HAP-1 (cell line): Measurements from ENCODE around the gene DNMT3B.

ENCODE experiments used
- DNase-seq, 2 experiments: peaks; one replicate each; pipeline ENCODE4 v3.0.0-alpha.2; 2016 to 2020; ENCODE audit warnings: low spot score in 2 of 2
- H3K27me3 ChIP-seq: fragments of 250-450 bp; sonication (Bioruptor Pico); 2 replicates; pipeline ENCODE4 v1.5.1; 2020; ENCODE audit warnings: low read depth, mild to moderate bottlenecking, moderate library complexity
- H3K36me3 ChIP-seq: fragments of 250-450 bp; sonication (Bioruptor Pico); replicated peaks from 2 replicates; pipeline ENCODE4 v1.5.1; 2020; ENCODE audit warnings: mild to moderate bottlenecking
- H3K4me1 ChIP-seq: fragments of 250-450 bp; sonication (Bioruptor Pico); 2 replicates; pipeline ENCODE4 v1.5.1; 2020; ENCODE audit warnings: mild to moderate bottlenecking
- H3K4me3 ChIP-seq: fragments of 250-450 bp; sonication (Bioruptor Pico); 2 replicates; pipeline ENCODE4 v1.5.1; 2020; ENCODE audit warnings: mild to moderate bottlenecking, moderate library complexity
- H3K9me3 ChIP-seq: fragments of 250-450 bp; sonication (Bioruptor Pico); 2 replicates; pipeline ENCODE4 v1.5.1; 2020; ENCODE audit warnings: mild to moderate bottlenecking, moderate library complexity
- in situ Hi-C: fragments of 300-500 bp; cut with MboI; formaldehyde crosslinking; loops from 3 replicates; pipeline ENCODE4 v1.14.3; 2020; ENCODE audit warnings: low sequenced_read_pairs, inconsistent platforms, mixed read lengths

DNMT3B gene

GRCh38 chr20:32834972-32835371, 72.8 kb downstream of the DNMT3B start:
- Histone ChIP-seq H3K36me3 (peaks cover 72% of the 10 kb centered on the region), H3K4me1 (no peaks in the 10 kb centered on the region), H3K27me3 (no peaks in the 10 kb centered on the region), H3K4me3 (no peak overlapping the region), H3K9me3 (no peaks in the 10 kb centered on the region)
- no peak for DNase-seq
- in situ Hi-C loops: no loop called here

GRCh38 chr20:32837157-32837556, 75.0 kb downstream of the DNMT3B start:
- Histone ChIP-seq H3K36me3 (peaks cover 84% of the 10 kb centered on the region), H3K9me3 (no peaks in the 10 kb centered on the region), H3K4me1 (no peaks in the 10 kb centered on the region), H3K4me3 (no peak overlapping the region), H3K27me3 (no peaks in the 10 kb centered on the region)
- no peak for DNase-seq
- in situ Hi-C loops: no loop called here

DNA sequence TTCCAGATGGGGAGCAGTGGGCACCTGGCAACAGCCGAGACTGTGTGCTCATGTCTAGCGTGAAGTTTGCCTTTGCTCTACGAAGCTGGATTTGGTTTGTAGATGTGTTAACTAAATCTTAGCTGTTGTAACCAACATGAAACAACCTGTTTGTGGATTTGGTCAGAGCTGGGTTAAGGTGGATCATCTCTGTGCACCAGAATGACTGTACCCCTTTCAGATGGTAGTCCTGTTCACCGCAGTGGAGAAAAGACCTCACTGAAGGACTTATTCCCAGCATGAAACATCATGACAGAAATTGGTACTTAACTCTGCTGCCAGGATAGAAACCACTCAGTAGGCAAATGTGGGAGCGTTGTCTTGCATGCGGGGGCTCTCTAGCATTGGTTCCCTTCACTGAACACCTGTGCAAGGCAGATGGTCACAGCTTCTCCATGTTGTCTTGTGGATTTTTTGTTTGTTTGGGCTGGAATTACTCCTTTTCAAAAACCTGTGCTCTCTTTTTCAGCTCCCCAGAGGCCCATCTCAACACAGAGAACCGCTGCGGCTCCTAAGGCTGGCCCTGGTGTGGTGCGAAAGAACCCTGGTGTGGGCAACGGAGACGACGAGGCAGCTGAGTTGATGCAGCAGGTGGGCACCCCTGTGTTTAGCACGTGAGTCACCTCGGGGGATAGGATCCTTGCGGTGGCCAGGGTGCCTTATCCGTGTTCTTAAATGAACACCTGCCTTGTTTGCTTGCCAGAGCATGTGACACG, 77.2 kb downstream of the DNMT3B start:
- no peak for DNase-seq
- H3K36me3 ChIP-seq: peaks cover 90% of the 10 kb centered on the region
- no peaks in the 10 kb centered on the region for H3K4me1 ChIP-seq
- in situ Hi-C loops: no loop called here
- H3K27me3 ChIP-seq: no peaks in the 10 kb centered on the region
- no peaks in the 10 kb centered on the region for H3K9me3 ChIP-seq
- H3K4me3 ChIP-seq: no peak overlapping the region

GRCh38 chr20:32839982-32840285, 77.7 kb downstream of the DNMT3B start:
- Histone ChIP-seq H3K36me3 (peaks cover 89% of the 10 kb centered on the region), H3K4me3 (no peak overlapping the region), H3K27me3 (no peaks in the 10 kb centered on the region), H3K9me3 (no peaks in the 10 kb centered on the region), H3K4me1 (no peaks in the 10 kb centered on the region)
- DNase-seq: peak in 1 of 2 experiments; percentile 24
- in situ Hi-C loops: no loop called here

- no peaks in the 10 kb centered on the region for H3K27me3 ChIP-seq
- H3K9me3 ChIP-seq: no peaks in the 10 kb centered on the region
- DNase-seq: no peak
- H3K4me1 ChIP-seq: no peaks in the 10 kb centered on the region
- peaks cover 92% of the 10 kb centered on the region for H3K36me3 ChIP-seq
- in situ Hi-C loops: no loop called here
- no peak overlapping the region for H3K4me3 ChIP-seq
These were observed 79.0 kb downstream of the DNMT3B start for GRCh38 chr20:32841174-32841573.

GRCh38 chr20:32841632-32842031, 79.4 kb downstream of the DNMT3B start:
- in situ Hi-C loops: no loop called here
- no peak overlapping the region for H3K4me3 ChIP-seq
- no peaks in the 10 kb centered on the region for H3K27me3 ChIP-seq
- no peaks in the 10 kb centered on the region for H3K4me1 ChIP-seq
- peaks cover 92% of the 10 kb centered on the region for H3K36me3 ChIP-seq
- DNase-seq: no peak
- no peaks in the 10 kb centered on the region for H3K9me3 ChIP-seq

GRCh38 chr20:32842688-32843524, 80.7 kb downstream of the DNMT3B start:
- DNase-seq: no peak
- Histone ChIP-seq H3K4me3 (no peak overlapping the region), H3K4me1 (no peaks in the 10 kb centered on the region), H3K9me3 (no peaks in the 10 kb centered on the region), H3K27me3 (no peaks in the 10 kb centered on the region), H3K36me3 (peaks cover 92% of the 10 kb centered on the region)
- in situ Hi-C loops: no loop called here

GRCh38 chr20:32845786-32846185, 83.6 kb downstream of the DNMT3B start:
- Histone ChIP-seq H3K4me3 (no peak overlapping the region), H3K27me3 (no peaks in the 10 kb centered on the region), H3K4me1 (no peaks in the 10 kb centered on the region), H3K36me3 (peaks cover 80% of the 10 kb centered on the region), H3K9me3 (no peaks in the 10 kb centered on the region)
- DNase-seq: no peak
- in situ Hi-C loops: no loop called here

DNA sequence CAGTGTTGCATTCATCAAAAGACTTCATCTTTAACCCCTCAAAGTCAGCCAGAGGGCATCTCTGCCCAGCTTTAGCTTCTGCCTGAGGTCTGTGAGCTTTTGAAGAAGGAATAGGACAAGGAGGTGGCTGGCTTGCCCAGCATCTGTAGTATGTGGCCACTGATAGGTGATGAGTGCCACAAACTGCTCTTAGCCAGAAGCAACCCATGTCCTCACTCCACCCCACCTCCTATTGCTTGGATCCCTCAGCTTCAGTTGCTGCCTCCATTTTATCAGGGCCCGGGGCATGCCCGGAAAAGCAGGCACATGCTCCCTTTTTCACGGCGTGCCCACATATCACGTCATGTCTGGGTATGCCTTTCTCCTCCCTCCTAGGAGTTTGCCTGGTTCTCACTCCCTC, 84.7 kb downstream of the DNMT3B start:
- Histone ChIP-seq H3K27me3 (no peaks in the 10 kb centered on the region), H3K4me3 (no peak overlapping the region), H3K36me3 (peaks cover 81% of the 10 kb centered on the region), H3K9me3 (no peaks in the 10 kb centered on the region), H3K4me1 (peaks cover 5% of the 10 kb centered on the region; the same call in 1 of the 2 replicates)
- no peak for DNase-seq
- in situ Hi-C loops: no loop called here

DNA sequence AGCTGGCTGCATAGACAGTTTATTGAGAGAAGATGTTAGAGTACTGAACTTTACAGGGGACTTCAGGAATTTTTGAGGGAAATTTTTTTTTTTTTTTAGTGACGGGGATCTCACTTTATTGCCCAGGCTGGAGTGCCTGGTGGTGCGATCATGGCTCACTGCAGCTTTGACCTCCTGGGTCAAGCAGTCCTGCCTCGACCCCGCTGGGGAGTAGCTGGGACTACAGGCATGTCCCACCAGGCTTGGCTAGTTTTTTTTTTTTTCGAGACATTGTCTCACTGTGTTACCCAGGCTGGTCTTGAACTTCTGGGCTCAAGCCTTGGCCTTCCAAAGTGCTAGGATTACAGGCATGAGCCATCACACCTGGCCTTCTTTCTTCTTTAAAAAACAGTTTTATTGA, 85.8 kb downstream of the DNMT3B start:
- no peak for DNase-seq
- H3K4me3 ChIP-seq: no peak overlapping the region
- peaks cover 76% of the 10 kb centered on the region for H3K36me3 ChIP-seq
- in situ Hi-C loops: no loop called here
- H3K27me3 ChIP-seq: no peaks in the 10 kb centered on the region
- no peaks in the 10 kb centered on the region for H3K9me3 ChIP-seq
- peaks cover 11% of the 10 kb centered on the region; the same call in 1 of the 2 replicates for H3K4me1 ChIP-seq

DNA sequence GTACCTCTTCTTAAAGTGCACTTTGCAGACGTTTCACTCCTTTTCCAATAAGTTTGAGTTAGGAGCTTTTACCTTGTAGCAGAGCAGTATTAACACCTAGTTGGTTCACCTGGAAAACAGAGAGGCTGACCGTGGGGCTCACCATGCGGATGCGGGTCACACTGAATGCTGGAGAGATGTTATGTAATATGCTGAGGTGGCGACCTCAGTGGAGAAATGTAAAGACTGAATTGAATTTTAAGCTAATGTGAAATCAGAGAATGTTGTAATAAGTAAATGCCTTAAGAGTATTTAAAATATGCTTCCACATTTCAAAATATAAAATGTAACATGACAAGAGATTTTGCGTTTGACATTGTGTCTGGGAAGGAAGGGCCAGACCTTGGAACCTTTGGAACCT, 86.7 kb downstream of the DNMT3B start:
- Histone ChIP-seq H3K4me3 (no peak overlapping the region), H3K36me3 (peaks cover 68% of the 10 kb centered on the region), H3K27me3 (no peaks in the 10 kb centered on the region), H3K9me3 (no peaks in the 10 kb centered on the region), H3K4me1 (peaks cover 11% of the 10 kb centered on the region; the same call in 1 of the 2 replicates)
- no peak for DNase-seq
- in situ Hi-C loops: no loop called here

DNA sequence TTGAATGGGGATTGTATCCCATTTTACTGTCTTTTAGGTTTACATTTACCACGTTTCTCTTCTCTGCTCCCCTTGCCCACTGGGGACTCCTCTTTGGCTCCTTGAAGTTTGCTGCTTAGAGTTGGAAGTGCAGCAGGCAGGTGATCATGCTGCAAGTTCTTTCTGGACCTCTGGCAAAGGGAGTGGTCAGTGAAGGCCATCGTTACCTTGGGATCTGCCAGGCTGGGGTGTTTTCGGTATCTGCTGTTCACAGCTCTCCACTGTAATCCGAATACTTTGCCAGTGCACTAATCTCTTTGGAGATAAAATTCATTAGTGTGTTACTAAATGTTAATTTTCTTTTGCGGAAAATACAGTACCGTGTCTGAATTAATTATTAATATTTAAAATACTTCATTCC, 87.4 kb downstream of the DNMT3B start:
- H3K4me1 ChIP-seq: peaks cover 11% of the 10 kb centered on the region; the same call in 1 of the 2 replicates
- DNase-seq: no peak
- in situ Hi-C loops: no loop called here

DNA sequence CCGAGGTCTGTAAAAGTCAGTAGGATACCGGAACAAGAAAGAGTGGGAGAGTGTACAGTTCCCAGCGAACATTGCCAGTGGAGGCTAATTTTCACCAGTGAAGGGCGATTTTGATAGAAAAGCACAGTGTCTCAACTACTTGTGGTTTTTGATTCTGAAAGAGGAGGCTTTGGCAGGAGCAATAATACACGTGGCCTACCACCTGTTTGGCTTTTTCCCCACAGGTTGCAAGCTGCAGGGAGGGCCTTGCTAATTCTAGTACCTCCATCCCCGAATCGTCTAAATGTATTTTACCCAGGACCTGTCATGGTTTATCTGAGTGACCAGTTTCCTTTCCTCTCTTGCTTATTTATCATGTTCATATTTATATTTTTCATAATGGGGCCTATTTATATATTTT, 93.2 kb downstream of the DNMT3B start:
- in situ Hi-C loops: loop anchor here (10.0 kb wide), 1 partner anchor 59 kb away; no protein-coding TSS in a partner anchor
- Histone ChIP-seq H3K4me3 (no peak overlapping the region), H3K36me3 (peaks cover 31% of the 10 kb centered on the region), H3K27me3 (no peaks in the 10 kb centered on the region), H3K4me1 (peaks cover 21% of the 10 kb centered on the region), H3K9me3 (no peaks in the 10 kb centered on the region)
- DNase-seq: no peak

More for the DNA sequence above, 87.4 kb downstream of the DNMT3B start:
- Histone ChIP-seq H3K9me3 (no peaks in the 10 kb centered on the region), H3K36me3 (peaks cover 67% of the 10 kb centered on the region), H3K4me3 (no peak overlapping the region), H3K27me3 (no peaks in the 10 kb centered on the region)

DNA sequence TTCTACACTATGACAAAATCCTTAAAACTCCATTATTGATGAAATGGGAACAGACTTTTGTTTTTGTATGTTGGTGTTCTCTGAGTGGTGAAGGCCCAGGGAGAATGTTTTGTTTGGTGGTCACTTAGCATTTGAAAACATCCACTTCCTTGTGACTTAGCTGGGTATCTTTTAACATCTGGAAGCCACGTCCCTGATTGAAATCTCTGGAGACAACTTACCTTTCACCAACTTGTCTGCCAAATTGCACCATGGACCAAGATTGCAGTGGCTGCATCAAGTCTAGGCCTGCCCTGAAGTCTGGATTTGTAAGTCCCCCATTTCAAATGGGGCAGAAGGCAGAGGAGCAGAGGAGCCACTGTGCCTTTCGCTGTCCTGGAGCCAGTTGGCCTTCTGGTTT, 96.0 kb downstream of the DNMT3B start:
- DNase-seq: peak; percentile 18 to 51
- H3K27me3 ChIP-seq: no peaks in the 10 kb centered on the region
- no peaks in the 10 kb centered on the region for H3K9me3 ChIP-seq
- in situ Hi-C loops: loop anchor here (10.0 kb wide), 1 partner anchor 57 kb away; no protein-coding TSS in a partner anchor
- peaks cover 16% of the 10 kb centered on the region for H3K36me3 ChIP-seq
- no peak overlapping the region for H3K4me3 ChIP-seq
- peaks cover 10% of the 10 kb centered on the region for H3K4me1 ChIP-seq
